ENCODE measurements around the gene SUPT3H. TPM values are rescaled to one million over a fixed set of nuclear protein-coding genes. Genes with fewer than 3 reads are reported as not detected.

The SUPT3H gene
- total and polyA plus RNA-seq, 9 donors: 10.3 to 23.1 (median 16.2) TPM

- Histone ChIP-seq H3K9me3 (peaks cover 0 to 6% of the 10 kb centered on the region in 2 donors), H3K27me3 (no peaks in the 10 kb centered on the region), H3K36me3 (no peaks in the 10 kb centered on the region), H3K4me1 (ENCODE audit: insufficient read depth) (no peaks in the 10 kb centered on the region), H3K27ac (no peak overlapping the region), H3K4me3 (no peak overlapping the region)
- intact Hi-C loops (cut with DNase I): no loop called here
- 92 to 100% (median 95%) methylated on average over 1 of the region's 1 CpG for WGBS, 3 donors
- no peak for TF ChIP-seq POLR2A (IDR thresholded peaks at IDR 0.05)
- TF ChIP-seq EP300 (IDR thresholded peaks at IDR 0.05): no peak
- TF ChIP-seq, protein P1, sequence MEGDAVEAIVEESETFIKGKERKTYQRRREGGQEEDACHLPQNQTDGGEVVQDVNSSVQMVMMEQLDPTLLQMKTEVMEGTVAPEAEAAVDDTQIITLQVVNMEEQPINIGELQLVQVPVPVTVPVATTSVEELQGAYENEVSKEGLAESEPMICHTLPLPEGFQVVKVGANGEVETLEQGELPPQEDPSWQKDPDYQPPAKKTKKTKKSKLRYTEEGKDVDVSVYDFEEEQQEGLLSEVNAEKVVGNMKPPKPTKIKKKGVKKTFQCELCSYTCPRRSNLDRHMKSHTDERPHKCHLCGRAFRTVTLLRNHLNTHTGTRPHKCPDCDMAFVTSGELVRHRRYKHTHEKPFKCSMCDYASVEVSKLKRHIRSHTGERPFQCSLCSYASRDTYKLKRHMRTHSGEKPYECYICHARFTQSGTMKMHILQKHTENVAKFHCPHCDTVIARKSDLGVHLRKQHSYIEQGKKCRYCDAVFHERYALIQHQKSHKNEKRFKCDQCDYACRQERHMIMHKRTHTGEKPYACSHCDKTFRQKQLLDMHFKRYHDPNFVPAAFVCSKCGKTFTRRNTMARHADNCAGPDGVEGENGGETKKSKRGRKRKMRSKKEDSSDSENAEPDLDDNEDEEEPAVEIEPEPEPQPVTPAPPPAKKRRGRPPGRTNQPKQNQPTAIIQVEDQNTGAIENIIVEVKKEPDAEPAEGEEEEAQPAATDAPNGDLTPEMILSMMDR (IDR thresholded peaks at IDR 0.05): no peak
- no peak for DNase-seq
Observed at GRCh38 chr6:45305546-45305945, 72.2 kb downstream of the SUPT3H start.

DNA sequence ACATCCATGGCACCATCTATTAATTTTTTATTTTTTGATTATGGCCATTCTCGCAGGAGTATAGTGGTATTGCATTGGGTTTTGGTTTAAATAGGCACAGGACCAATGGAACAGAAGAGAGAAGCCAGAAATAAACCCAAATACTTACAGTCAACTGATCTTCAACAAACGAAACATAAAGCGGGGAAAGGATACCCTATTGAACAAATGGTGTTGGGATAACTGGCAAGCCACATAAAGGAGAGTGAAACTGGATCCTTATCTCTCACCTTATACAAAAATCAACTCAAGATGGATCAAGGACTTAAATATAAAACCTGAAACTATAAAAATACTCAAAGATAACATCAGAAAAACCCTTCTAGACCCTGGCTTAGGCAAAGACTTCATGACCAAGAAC, 74.9 kb downstream of the SUPT3H start:
- TF ChIP-seq, protein P1 (IDR thresholded peaks at IDR 0.05): no peak
- TF ChIP-seq POLR2A (IDR thresholded peaks at IDR 0.05): no peak
- no peak overlapping the region for H3K27ac ChIP-seq
- no peaks in the 10 kb centered on the region for H3K36me3 ChIP-seq
- no peak overlapping the region for H3K4me3 ChIP-seq
- no peak for DNase-seq
- no peaks in the 10 kb centered on the region for H3K4me1 ChIP-seq (ENCODE audit: insufficient read depth)
- intact Hi-C loops (cut with DNase I): no loop called here
- H3K9me3 ChIP-seq: no peaks in the 10 kb centered on the region
- no peaks in the 10 kb centered on the region for H3K27me3 ChIP-seq
- 97 to 100% (median 99%) methylated on average over 3 of the region's 3 CpGs for WGBS, 3 donors

DNA sequence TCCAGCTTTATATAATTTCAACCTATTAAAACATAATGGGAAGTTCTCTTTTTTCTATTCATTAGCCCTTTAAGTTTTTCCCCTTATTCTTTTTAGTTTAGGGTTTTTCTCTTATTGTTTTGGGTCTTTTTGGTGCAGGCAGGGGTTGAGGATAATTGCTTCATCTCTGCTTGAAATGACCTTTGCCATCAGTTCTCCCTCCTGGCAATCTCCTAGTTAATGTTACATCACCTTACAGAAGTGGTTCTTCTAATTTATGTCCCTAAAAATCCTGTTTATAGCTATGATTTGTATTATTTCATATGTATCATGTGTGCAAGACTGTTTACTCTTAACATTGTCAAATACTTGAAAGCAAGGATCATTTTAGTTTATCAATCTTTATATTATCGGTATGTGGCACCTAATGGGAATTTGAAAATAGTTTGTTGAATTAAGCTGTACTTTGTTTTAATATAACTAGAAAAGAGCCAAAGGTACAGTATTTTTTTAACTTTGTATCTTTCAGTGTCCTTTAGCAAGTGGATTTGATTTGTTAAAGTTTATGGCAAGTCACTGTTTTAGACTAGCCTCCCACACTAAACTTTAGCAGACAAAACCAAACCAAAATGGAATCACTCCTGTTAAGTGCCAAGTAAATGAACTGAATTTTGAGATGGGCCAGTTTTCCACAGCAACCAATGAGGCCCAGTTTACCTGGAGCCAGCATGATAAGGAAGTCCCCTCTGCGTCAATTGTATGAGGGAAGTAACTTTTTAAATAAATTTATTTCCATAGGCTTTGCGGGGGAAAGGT, 76.2 kb downstream of the SUPT3H start:
- Histone ChIP-seq H3K4me3 (no peak overlapping the region), H3K27me3 (no peaks in the 10 kb centered on the region), H3K36me3 (no peaks in the 10 kb centered on the region), H3K4me1 (ENCODE audit: insufficient read depth) (no peaks in the 10 kb centered on the region), H3K9me3 (no peaks in the 10 kb centered on the region), H3K27ac (no peak overlapping the region)
- no peak for DNase-seq
- TF ChIP-seq POLR2A (IDR thresholded peaks at IDR 0.05) (no peak), EP300 (IDR thresholded peaks at IDR 0.05) (no peak)
- TF ChIP-seq, protein P1 (IDR thresholded peaks at IDR 0.05): no peak
- intact Hi-C loops (cut with DNase I): no loop called here
- WGBS, 3 donors: 63 to 66% (median 65%) methylated on average over 3 of the region's 3 CpGs

DNA sequence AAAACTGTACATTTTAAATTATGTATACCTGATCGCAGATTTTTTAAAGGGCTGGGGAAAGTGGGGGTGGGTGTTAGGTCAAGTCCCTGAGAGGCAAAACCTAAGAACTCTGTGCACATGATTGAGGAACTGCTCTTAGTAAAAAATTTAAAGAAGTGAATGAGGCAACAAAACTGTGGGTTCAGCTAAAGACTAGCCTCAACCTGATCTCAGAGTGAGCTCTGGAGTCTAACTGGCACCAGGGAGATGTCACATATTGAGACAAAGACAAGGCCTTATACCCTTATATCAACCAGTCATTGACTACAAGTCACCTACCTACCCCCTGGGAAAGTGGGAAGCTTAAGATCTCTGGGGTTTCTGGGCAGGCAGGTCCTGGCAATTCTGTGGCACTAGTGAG, 77.0 kb downstream of the SUPT3H start:
- no peaks in the 10 kb centered on the region for H3K27me3 ChIP-seq
- no peaks in the 10 kb centered on the region for H3K36me3 ChIP-seq
- 91 to 98% (median 93%) methylated on average over 1 of the region's 1 CpG for WGBS, 3 donors
- no peaks in the 10 kb centered on the region for H3K4me1 ChIP-seq (ENCODE audit: insufficient read depth)
- no peak overlapping the region for H3K27ac ChIP-seq
- no peak overlapping the region for H3K4me3 ChIP-seq
- TF ChIP-seq EP300 (IDR thresholded peaks at IDR 0.05) (no peak), POLR2A (IDR thresholded peaks at IDR 0.05) (no peak)
- TF ChIP-seq, protein P1 (IDR thresholded peaks at IDR 0.05): no peak
- no peak for DNase-seq
- no peaks in the 10 kb centered on the region for H3K9me3 ChIP-seq
- intact Hi-C loops (cut with DNase I): no loop called here

Measured in ovary (tissue), 9 donors.